ENCODE data around the gene AWAT1. TPM values are rescaled to one million over a fixed set of nuclear protein-coding genes. Genes with fewer than 3 reads are reported as not detected.

AWAT1 gene
- total and polyA plus RNA-seq, 7 donors: not detected

DNA sequence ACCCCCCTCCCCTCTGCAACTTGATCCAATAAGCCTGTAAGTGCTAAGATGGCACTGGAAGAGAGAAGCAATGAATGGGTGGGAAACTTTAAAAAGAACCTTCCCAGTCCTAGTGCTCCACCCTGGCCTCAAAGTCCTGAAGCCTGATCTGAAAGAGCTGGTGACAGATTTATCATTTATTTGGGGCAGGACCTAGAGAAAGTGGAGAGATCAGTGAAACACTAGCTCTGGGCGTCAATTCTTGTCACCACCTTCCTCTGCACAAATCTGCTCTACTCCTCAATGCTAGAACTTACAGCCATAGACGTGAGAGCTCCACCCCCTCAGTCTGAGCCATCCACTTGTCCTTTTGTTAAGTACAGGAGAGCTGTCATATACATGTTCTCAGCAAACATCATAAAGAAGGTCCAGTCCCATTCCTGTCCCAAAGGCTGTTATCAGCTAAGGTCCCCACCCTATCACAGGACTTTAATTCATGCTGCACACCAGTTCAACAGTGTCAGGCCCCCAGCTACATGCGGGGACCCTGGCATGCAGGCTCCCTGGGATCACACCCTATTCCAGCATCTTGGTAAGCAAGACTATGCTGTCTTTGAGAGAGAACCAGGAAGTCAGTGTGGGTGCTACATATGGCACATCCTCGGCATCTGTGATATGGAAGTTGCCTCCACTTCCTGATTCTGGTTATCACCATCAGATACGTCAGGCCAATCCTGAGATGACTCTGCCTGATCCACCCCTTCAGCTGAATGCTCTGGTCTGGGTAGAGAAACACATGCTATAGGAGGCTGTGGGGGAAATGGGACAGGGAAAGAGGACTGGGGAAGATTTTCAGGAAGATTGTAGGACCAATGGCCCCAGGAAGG, 23.2 kb downstream of the AWAT1 start:
- DNase-seq: no peak
- intact Hi-C loops (cut with DNase I): no loop called here
- Histone ChIP-seq H3K4me1 (no peaks in the 10 kb centered on the region), H3K27me3 (no peaks in the 10 kb centered on the region), H3K9me3 (no peaks in the 10 kb centered on the region), H3K36me3 (no peaks in the 10 kb centered on the region), H3K27ac (no peak overlapping the region), H3K4me3 (no peak overlapping the region)
- 58 to 77% methylated on average over 5 of the region's 5 CpGs for WGBS, 2 donors
- TF ChIP-seq POLR2AphosphoS5 (IDR thresholded peaks at IDR 0.05) (no peak), EP300 (IDR thresholded peaks at IDR 0.05) (no peak), POLR2A (IDR thresholded peaks at IDR 0.05) (no peak)
- TF ChIP-seq, protein P1, sequence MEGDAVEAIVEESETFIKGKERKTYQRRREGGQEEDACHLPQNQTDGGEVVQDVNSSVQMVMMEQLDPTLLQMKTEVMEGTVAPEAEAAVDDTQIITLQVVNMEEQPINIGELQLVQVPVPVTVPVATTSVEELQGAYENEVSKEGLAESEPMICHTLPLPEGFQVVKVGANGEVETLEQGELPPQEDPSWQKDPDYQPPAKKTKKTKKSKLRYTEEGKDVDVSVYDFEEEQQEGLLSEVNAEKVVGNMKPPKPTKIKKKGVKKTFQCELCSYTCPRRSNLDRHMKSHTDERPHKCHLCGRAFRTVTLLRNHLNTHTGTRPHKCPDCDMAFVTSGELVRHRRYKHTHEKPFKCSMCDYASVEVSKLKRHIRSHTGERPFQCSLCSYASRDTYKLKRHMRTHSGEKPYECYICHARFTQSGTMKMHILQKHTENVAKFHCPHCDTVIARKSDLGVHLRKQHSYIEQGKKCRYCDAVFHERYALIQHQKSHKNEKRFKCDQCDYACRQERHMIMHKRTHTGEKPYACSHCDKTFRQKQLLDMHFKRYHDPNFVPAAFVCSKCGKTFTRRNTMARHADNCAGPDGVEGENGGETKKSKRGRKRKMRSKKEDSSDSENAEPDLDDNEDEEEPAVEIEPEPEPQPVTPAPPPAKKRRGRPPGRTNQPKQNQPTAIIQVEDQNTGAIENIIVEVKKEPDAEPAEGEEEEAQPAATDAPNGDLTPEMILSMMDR (IDR thresholded peaks at IDR 0.05): no peak

DNA sequence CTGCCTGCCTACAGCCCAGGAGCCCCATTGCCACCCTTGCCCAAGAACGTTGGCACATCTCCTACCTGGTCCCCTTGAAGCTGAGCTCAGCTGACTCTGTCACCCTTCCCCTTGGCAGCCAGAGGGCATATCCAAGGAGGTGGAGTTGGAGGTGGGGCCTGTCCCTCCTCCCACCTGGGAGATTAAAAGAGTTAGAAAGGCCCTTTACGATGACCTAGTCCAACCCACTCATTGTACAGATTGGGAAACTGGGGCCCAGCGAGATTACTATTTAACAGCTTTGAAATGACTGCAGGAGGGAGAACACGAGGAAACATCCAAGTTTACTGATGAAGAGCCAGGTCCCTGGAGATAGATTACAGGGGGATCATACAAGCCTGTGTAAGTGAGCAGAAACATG, 25.6 kb downstream of the AWAT1 start, which contains the start of gene P2RY4:
P2RY4 (minus strand) TSS at position 101 of the 400 bp plus-strand sequence. CDS start 580 bp downstream, outside the sequence.
- intact Hi-C loops (cut with DNase I): no loop called here
- H3K4me3 ChIP-seq: no peak within 1 kb of the TSS
- DNase-seq: no peak
- WGBS, 2 donors: 69 to 76% methylated on average over 4 of the region's 4 CpGs
- no peaks in the 10 kb centered on the region for H3K27me3 ChIP-seq
- H3K9me3 ChIP-seq: no peaks in the 10 kb centered on the region
- H3K36me3 ChIP-seq: no peaks in the 10 kb centered on the region
- H3K27ac ChIP-seq: no peak within 1 kb of the TSS
- TF ChIP-seq, protein P1 (IDR thresholded peaks at IDR 0.05): no peak
- TF ChIP-seq EP300 (IDR thresholded peaks at IDR 0.05): no peak
- no peak for TF ChIP-seq POLR2AphosphoS5 (IDR thresholded peaks at IDR 0.05)
- TF ChIP-seq POLR2A (IDR thresholded peaks at IDR 0.05): no peak
- H3K4me1 ChIP-seq: no peaks in the 10 kb centered on the region

DNA sequence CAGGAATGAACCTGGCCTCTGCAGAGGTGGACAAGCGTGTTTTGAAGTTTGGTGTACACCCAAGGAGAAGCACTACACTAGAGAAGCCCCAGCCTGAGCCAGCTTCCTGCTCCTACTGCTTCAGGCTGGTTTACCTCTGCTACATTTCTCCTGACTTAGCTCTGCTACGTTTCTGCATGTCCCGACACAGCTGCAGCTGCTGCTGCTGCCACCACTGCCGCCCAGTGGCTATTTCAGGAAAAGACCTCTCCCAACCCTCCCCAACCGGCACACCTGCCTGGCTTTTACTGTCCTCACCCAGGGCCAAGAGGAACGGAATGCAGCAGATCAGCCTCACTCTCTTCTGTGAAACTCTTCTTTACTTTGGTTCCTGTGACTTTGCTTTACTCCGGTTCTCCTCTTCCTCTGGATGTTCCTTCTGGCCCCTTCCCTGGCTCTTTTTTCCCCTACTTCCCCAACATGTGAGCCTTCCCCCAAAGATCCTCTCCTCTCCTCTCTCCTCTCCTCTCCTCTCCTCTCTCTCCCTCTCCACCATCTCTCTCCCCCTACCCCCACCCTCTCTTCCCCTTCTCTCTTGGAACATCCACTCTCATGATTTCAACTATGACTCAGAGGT, 28.6 kb downstream of the AWAT1 start:
- 8 to 31% methylated on average over 7 of the region's 7 CpGs for WGBS, 2 donors
- H3K4me1 ChIP-seq: no peaks in the 10 kb centered on the region
- intact Hi-C loops (cut with DNase I): no loop called here
- no peaks in the 10 kb centered on the region for H3K36me3 ChIP-seq
- TF ChIP-seq POLR2A (IDR thresholded peaks at IDR 0.05) (no peak), POLR2AphosphoS5 (IDR thresholded peaks at IDR 0.05) (no peak), EP300 (IDR thresholded peaks at IDR 0.05) (no peak)
- TF ChIP-seq, protein P1 (IDR thresholded peaks at IDR 0.05): no peak
- no peak for DNase-seq
- no peak overlapping the region for H3K27ac ChIP-seq
- H3K27me3 ChIP-seq: no peaks in the 10 kb centered on the region
- no peaks in the 10 kb centered on the region for H3K9me3 ChIP-seq
- no peak overlapping the region for H3K4me3 ChIP-seq

DNA sequence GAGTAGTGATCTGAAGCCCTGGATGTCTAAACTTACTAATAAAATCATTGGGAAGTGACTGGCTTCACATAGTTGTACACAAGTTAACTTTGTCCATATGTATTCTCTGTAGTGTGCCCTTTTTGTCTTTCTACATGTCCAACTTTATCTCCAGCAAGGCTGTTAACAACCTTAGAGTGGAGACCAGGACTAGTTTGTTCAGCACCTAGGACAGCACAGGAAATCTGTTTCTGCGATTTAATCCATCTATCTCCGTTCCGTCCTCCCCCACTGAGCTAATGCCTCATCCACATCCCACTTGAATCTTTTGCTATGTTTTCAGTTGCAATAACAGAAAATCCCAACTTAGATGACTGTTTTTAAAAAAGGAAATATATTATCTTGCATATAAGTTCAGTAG, 30.3 kb downstream of the AWAT1 start:
- intact Hi-C loops (cut with DNase I): no loop called here
- H3K36me3 ChIP-seq: no peaks in the 10 kb centered on the region
- no peaks in the 10 kb centered on the region for H3K9me3 ChIP-seq
- no peak for TF ChIP-seq EP300 (IDR thresholded peaks at IDR 0.05)
- TF ChIP-seq POLR2AphosphoS5 (IDR thresholded peaks at IDR 0.05): no peak
- no peak for TF ChIP-seq POLR2A (IDR thresholded peaks at IDR 0.05)
- TF ChIP-seq, protein P1 (IDR thresholded peaks at IDR 0.05): no peak
- WGBS, 2 donors: 62 to 82% methylated on average over 3 of the region's 3 CpGs
- no peak for DNase-seq
- H3K27ac ChIP-seq: no peak overlapping the region
- H3K4me1 ChIP-seq: no peaks in the 10 kb centered on the region
- H3K4me3 ChIP-seq: no peak overlapping the region
- H3K27me3 ChIP-seq: no peaks in the 10 kb centered on the region
